HG03565 (cell line): ENCODE results near the gene PSTPIP2.
A peak's percentile ranks its signal among the peaks of the same experiment; 100 is the strongest.

Experiments
- ATAC-seq: cut with Tn5 transposase; IDR thresholded peaks from one replicate; pipeline ENCODE4 v1.9.1; 2021; ENCODE audit warnings: mild to moderate bottlenecking, moderate library complexity; ENCODE audit not compliant: unreplicated experiment

Gene PSTPIP2

DNA sequence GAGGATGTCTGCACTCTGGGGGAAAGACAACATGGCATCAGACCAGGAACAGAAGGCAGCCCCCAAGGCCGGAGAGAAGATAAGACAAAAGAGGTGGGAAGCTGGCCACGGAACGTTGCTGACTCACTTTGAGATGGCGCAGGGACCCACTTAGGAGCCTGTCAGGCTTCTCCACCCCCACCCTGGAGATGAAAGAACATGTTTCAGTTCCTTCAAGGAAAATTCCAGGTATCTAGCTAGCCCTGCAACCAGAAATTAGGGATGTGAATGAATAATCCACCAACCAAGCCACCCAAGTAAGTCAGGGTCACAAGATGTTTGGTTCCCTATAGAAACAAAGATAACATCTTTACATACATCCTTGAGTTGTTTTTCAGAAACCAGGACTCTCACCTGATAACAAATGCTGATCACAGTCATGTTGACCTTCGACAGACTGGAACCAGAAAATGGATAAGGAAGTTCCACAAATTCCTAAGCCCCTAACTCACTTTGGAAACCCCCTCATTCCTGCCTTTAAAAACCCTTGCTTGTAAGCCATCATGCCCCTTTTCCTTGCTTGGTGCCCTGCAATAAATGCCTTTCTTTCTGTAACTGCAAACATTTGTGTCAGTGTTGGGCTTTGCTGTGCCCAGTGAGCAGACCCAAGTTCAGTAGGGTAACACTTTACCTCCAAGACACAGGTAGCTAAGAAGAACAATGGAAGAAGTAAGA, 31.9 kb downstream of the PSTPIP2 start:
- ATAC-seq, result no peak

- no peak for ATAC-seq
These were observed 34.4 kb downstream of the PSTPIP2 start for GRCh38 chr18:46037512-46038305.

DNA sequence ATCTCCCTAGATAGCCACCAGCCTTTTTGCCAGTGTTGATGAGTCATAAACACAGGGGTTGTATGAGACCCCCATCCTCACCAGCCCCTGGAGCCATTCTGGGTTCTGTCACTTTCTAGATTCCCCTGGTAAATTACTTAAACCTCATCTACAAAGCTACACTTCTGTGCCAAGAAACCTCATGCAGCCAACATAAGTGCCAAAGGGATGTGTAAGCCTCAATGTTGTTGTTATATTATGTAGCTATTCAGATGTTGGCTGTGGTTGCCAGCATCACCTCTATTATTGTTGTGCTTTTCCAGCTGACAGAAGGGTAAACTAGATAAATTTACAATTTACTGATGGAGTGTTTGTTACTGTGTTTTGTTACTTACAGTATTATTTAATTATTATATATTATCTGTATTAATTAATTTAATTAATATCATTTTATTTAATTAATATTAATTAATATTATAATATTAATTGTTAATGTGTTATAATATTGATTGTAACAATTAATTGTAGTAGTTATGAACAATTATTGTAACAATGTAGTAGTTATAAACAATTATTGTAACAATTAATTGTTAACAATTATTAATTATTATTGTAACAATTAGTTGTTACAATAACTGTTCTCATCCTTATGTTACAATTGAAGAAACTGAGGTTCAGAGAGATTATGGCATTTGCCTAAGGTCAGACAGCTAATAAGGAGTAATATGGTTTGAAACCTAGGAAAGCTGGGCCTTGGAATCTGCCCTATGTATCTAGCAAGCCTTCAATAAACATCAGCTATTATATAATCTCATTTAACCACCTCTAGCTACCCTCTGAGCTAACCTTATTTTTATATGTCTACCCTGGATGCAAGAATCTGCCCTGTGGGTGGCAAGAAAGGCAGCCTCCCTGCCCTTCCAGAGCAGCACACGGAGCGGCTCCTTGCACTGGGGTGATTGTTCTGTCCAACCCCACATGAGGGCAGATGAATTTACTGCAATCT, 36.1 kb downstream of the PSTPIP2 start:
- ATAC-seq, result no peak

GRCh38 chr18:46034230-46034629, 37.8 kb downstream of the PSTPIP2 start:
- ATAC-seq, result no peak

- no peak for ATAC-seq
These were observed 40.3 kb downstream of the PSTPIP2 start for GRCh38 chr18:46031741-46032140.

DNA sequence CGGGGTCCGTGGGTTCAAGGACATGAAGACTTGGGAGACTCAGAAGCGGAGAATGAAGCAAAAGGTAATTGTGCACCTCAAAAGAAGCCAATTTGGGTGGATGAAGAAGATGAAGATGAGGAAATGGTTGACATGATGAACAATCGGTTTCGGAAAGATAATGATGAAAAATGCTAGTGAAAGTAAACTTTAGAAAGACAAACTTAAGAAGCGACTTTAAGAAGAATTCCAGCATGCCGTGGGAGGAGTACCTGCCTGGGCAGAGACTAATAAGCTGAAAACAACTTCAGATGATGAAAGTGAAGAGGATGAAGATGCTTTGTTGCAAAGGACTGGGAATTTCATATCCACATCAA, 43.5 kb downstream of the PSTPIP2 start:
- no peak for ATAC-seq

GRCh38 chr18:46019936-46020335, 52.1 kb downstream of the PSTPIP2 start:
- no peak for ATAC-seq

- ATAC-seq, result peak; percentile 61
These were observed 58.4 kb downstream of the PSTPIP2 start for GRCh38 chr18:46013484-46014189.

GRCh38 chr18:46010676-46011075, 61.4 kb downstream of the PSTPIP2 start:
- no peak for ATAC-seq

DNA sequence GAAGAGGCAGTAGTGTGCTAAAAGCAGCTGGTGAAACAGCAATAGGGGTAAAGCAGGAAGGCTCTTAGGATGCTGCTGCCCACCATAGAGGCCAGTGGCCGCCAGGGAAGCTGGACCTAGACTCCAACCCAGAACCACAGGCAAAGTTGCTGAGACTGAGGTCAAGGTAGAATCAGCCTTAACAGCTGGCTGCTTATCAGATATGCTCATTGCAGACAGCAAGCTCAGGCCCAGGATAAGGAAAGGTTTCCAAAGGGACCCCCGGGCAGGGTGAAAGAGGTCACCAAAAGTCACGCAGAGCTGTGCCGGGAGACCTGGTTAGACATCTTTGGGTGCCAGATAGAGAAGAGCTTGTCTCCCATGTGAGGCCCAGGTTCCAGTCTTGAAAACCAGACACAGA, 62.0 kb downstream of the PSTPIP2 start:
- ATAC-seq, result no peak

- ATAC-seq, result no peak
These were observed 62.8 kb downstream of the PSTPIP2 start for GRCh38 chr18:46009125-46009840.

GRCh38 chr18:46008531-46008930, 63.5 kb downstream of the PSTPIP2 start:
- ATAC-seq, result no peak

- no peak for ATAC-seq
These were observed 64.9 kb downstream of the PSTPIP2 start for GRCh38 chr18:46007165-46007564.

GRCh38 chr18:46002934-46003333, 69.1 kb downstream of the PSTPIP2 start:
- no peak for ATAC-seq

DNA sequence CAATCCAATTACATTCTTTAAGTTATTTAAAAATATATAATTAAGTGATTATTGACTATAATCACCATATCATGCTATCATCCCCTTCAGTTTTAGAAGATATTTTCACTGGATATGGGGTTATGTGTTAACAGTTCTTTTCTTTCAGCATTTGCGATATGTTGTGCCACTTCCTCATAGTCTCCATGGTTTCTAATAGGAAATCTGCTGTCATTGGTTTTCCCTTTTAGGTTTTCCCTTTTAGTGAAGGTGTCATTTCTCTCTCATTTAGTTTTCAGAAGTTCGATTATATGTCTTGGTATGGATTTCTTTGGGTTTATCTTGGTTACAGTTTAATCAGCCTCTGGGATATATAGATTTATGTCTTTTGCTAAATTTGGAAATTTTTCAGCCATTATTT, 70.2 kb downstream of the PSTPIP2 start:
- no peak for ATAC-seq

- ATAC-seq, result no peak
These were observed 71.0 kb downstream of the PSTPIP2 start for GRCh38 chr18:46001074-46001473.

GRCh38 chr18:45999536-45999935, 72.5 kb downstream of the PSTPIP2 start:
- no peak for ATAC-seq

DNA sequence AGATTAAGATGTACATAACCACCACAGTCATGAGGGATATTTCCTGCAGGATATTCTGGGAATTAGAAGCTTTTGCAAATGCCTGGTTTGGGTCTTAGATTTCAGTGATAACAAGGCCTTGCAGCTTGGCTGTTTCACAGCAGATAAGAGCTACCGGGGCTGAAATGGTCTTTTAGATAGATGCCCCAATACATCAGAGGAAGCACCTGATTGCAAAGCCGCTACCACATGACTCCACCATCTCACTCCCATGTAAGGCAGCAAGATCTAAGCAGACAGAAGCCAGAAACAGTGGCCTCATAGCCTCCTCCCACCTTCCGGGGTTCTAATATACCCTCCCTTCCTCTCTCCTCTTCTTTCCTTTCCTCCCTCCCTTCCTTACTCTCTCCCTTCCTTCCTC, 73.8 kb downstream of the PSTPIP2 start:
- ATAC-seq, result no peak

- no peak for ATAC-seq
These were observed 74.3 kb downstream of the PSTPIP2 start for GRCh38 chr18:45997700-45998151.

DNA sequence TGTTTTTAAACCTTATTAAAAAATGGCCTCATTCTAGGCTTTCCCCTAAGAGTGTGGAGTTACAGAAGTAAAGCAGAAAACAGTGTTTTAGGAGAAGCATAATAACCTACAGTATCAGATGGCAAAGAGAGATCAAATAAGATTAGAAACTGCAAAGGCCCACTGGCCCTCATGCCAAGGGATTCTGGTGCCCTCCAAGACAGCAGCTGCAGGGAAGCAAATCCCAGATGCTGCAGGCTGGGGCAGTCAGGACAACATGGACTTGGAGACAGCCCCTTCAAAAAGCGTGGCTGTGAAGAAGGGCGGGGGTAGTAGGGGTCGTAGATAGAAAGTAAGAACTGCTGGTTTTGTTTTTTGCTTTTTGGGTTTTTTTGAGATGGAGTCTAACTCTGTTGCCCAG, 76.6 kb downstream of the PSTPIP2 start:
- ATAC-seq, result no peak
